Measurements from ENCODE around the gene YPEL2. TPM values are rescaled to one million over a fixed set of nuclear protein-coding genes. Genes with fewer than 3 reads are reported as not detected.

Gene YPEL2
- total and polyA plus RNA-seq, 2 of the 13 experiments (the other 11 are each of a cell fraction or from before 2014, with no cell fraction given), result 8.5 to 21.1 TPM

DNA sequence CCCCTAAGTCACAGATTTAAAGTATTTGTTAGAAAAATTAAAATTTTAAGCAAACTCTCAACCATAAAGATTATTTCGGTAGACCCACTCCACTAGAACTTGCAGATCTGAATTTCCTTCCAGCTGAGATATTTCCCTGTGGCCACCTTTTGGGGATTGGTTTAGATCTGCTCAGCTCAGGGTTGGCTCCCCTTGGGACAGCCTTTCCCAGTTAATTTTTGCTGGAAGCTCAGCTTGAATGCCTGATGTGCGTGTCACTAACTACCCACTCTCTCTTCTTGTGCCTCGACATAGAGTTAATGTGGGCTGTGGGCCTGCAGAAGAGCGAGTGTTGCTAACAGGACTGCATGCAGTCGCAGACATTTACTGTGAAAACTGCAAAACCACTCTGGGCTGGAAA, 57.6 kb downstream of the YPEL2 start:
- Histone ChIP-seq H3K9ac (ENCODE audit: insufficient read depth, low read depth, low read length) (no peak overlapping the region), H3K9me3 (ENCODE audit: low read length) (no peaks in the 10 kb centered on the region), H3K27ac (ENCODE audit: extremely low read length, insufficient read depth, low read length) (no peak overlapping the region), H4K20me1 (ENCODE audit: insufficient read depth, low read length) (no peaks in the 10 kb centered on the region), H3K36me3 (replicated peaks in 1 of 2; ENCODE audit: control insufficient read depth in 1 of 2, insufficient read depth in 2 of 2, low read length in 2 of 2) (peaks cover 5 to 23% of the 10 kb centered on the region in 2 experiments; a peak in 4 of 5 replicates), H3K27me3 (ENCODE audit: control insufficient read depth in 1 of 2, insufficient read depth in 2 of 2, low read length in 2 of 2) (no peaks in the 10 kb centered on the region), H3K79me2 (ENCODE audit: insufficient read depth, low read length) (no peaks in the 10 kb centered on the region), H2AFZ (ENCODE audit: low read length) (no peak overlapping the region), H3K4me1 (ENCODE audit: insufficient read depth, low read length) (peaks cover 11% of the 10 kb centered on the region), H3K4me2 (ENCODE audit: low read depth, low read length) (no peak overlapping the region), H3K4me3 (replicated peaks in 1 of 3; ENCODE audit: insufficient read depth in 1 of 3, low read depth in 2 of 3, low read length in 3 of 3) (no peak overlapping the region)
- DNase-seq (ENCODE audit: low spot score), result no peak
- ChIA-PET CTCF (ENCODE audit: low intra/inter-chr PET ratio, low total read pairs) (no interaction called here), POLR2A (no interaction called here)
- no peak for FAIRE-seq
- no TSS peak for BruUV-seq (replicated peaks)
- no peak for ATAC-seq
- intact Hi-C loops (cut with micrococcal nuclease; ENCODE audit: unreplicated experiment), result no loop called here
- WGBS (ENCODE audit: low lambda C conversion rate), result 75% methylated on average over 5 of the region's 5 CpGs
- in situ Hi-C loops (cut with HindIII; ENCODE audit: extremely low pct_ligation_motif_present, low pct_unique_long_range_greater_than_20kb), result no loop called here
- TF ChIP-seq ZSCAN12 (CRISPR knock-in tag; IDR thresholded peaks at IDR 0.05) (no peak), ZNF34 (CRISPR knock-in tag; IDR thresholded peaks at IDR 0.05; ENCODE audit: borderline replicate concordance) (no peak), ZNF253 (CRISPR knock-in tag; IDR thresholded peaks at IDR 0.05; ENCODE audit: borderline replicate concordance) (no peak), ZNF552 (CRISPR knock-in tag; IDR thresholded peaks at IDR 0.05; ENCODE audit: borderline replicate concordance) (no peak), SIX4 (CRISPR knock-in tag; IDR thresholded peaks at IDR 0.05) (no peak), CCAR2 (optimal IDR thresholded peaks at IDR 0.05; ENCODE audit: low read depth, low read length) (no peak), ZNF891 (CRISPR knock-in tag; IDR thresholded peaks at IDR 0.05) (no peak), ZNF614 (CRISPR knock-in tag; IDR thresholded peaks at IDR 0.05; ENCODE audit: borderline replicate concordance) (no peak), TOE1 (CRISPR knock-in tag; IDR thresholded peaks at IDR 0.05) (no peak), PHF20 (CRISPR knock-in tag; IDR thresholded peaks at IDR 0.05) (no peak), HNRNPH1 (optimal IDR thresholded peaks at IDR 0.05; ENCODE audit: low read depth, low read length) (no peak)
- TF ChIP-seq, protein P1, sequence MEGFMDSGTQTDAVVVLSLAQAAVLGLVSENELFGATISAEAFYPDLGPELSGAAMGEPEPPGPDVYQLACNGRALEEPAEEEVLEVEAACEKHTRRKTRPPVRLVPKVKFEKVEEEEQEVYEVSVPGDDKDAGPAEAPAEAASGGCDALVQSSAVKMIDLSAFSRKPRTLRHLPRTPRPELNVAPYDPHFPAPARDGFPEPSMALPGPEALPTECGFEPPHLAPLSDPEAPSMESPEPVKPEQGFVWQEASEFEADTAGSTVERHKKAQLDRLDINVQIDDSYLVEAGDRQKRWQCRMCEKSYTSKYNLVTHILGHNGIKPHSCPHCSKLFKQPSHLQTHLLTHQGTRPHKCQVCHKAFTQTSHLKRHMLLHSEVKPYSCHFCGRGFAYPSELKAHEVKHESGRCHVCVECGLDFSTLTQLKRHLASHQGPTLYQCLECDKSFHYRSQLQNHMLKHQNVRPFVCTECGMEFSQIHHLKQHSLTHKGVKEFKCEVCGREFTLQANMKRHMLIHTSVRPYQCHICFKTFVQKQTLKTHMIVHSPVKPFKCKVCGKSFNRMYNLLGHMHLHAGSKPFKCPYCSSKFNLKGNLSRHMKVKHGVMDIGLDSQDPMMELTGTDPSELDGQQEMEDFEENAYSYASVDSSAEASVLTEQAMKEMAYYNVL (CRISPR knock-in tag; IDR thresholded peaks at IDR 0.05; ENCODE audit: borderline replicate concordance), result no peak
- TF ChIP-seq, protein P2, sequence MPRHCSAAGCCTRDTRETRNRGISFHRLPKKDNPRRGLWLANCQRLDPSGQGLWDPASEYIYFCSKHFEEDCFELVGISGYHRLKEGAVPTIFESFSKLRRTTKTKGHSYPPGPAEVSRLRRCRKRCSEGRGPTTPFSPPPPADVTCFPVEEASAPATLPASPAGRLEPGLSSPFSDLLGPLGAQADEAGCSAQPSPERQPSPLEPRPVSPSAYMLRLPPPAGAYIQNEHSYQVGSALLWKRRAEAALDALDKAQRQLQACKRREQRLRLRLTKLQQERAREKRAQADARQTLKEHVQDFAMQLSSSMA (CRISPR knock-in tag; IDR thresholded peaks at IDR 0.05), result no peak
- TF ChIP-seq, protein P3, sequence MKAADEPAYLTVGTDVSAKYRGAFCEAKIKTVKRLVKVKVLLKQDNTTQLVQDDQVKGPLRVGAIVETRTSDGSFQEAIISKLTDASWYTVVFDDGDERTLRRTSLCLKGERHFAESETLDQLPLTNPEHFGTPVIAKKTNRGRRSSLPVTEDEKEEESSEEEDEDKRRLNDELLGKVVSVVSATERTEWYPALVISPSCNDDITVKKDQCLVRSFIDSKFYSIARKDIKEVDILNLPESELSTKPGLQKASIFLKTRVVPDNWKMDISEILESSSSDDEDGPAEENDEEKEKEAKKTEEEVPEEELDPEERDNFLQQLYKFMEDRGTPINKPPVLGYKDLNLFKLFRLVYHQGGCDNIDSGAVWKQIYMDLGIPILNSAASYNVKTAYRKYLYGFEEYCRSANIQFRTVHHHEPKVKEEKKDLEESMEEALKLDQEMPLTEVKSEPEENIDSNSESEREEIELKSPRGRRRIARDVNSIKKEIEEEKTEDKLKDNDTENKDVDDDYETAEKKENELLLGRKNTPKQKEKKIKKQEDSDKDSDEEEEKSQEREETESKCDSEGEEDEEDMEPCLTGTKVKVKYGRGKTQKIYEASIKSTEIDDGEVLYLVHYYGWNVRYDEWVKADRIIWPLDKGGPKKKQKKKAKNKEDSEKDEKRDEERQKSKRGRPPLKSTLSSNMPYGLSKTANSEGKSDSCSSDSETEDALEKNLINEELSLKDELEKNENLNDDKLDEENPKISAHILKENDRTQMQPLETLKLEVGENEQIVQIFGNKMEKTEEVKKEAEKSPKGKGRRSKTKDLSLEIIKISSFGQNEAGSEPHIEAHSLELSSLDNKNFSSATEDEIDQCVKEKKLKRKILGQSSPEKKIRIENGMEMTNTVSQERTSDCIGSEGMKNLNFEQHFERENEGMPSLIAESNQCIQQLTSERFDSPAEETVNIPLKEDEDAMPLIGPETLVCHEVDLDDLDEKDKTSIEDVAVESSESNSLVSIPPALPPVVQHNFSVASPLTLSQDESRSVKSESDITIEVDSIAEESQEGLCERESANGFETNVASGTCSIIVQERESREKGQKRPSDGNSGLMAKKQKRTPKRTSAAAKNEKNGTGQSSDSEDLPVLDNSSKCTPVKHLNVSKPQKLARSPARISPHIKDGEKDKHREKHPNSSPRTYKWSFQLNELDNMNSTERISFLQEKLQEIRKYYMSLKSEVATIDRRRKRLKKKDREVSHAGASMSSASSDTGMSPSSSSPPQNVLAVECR (CRISPR knock-in tag; IDR thresholded peaks at IDR 0.05; ENCODE audit: borderline replicate concordance), result no peak
- TF ChIP-seq, protein P4, sequence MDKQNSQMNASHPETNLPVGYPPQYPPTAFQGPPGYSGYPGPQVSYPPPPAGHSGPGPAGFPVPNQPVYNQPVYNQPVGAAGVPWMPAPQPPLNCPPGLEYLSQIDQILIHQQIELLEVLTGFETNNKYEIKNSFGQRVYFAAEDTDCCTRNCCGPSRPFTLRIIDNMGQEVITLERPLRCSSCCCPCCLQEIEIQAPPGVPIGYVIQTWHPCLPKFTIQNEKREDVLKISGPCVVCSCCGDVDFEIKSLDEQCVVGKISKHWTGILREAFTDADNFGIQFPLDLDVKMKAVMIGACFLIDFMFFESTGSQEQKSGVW (CRISPR knock-in tag; IDR thresholded peaks at IDR 0.05; ENCODE audit: borderline replicate concordance), result no peak
- TF ChIP-seq, protein P5, sequence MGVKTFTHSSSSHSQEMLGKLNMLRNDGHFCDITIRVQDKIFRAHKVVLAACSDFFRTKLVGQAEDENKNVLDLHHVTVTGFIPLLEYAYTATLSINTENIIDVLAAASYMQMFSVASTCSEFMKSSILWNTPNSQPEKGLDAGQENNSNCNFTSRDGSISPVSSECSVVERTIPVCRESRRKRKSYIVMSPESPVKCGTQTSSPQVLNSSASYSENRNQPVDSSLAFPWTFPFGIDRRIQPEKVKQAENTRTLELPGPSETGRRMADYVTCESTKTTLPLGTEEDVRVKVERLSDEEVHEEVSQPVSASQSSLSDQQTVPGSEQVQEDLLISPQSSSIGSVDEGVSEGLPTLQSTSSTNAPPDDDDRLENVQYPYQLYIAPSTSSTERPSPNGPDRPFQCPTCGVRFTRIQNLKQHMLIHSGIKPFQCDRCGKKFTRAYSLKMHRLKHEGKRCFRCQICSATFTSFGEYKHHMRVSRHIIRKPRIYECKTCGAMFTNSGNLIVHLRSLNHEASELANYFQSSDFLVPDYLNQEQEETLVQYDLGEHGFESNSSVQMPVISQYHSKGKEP (CRISPR knock-in tag; IDR thresholded peaks at IDR 0.05), result no peak
